ENCODE data around the gene NCAPH2.

Gene NCAPH2

DNA sequence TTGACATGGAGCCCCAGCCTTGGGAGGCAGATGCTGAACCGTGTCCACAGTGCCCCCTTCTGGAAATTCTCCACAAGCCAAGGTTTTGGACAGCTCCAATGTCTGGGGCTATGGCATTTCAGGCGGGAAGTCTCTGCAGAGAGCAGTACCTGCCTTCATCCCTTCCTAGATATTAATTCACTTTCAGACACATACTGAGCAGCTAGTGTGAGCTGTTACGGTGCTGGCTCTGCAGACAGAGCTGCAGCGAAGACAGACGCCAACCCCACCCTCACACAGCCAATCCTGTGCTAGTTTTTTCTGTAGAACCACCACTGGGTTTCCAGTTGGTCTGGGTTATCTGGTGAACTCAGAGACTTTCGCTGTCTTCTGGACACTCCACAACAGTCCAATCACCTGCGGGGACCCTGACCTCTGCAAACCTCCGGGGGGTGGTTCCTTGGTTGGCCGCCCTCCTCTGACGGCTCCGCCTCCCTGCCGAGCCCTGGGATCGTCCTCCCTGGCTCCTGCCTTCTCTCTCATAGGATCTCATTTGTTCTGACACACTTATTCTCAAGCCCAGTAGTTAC lies 9.6 kb upstream of the NCAPH2 start (continued):
- TF ChIP-seq ZNF600 (tag by site-specific recombination; IDR thresholded peaks at IDR 0.05): peak; percentile 78
- TF ChIP-seq ZNF48 (tag by site-specific recombination; IDR thresholded peaks at IDR 0.05): no peak
- no peak for TF ChIP-seq GLI2 (tag by site-specific recombination; IDR thresholded peaks at IDR 0.05; ENCODE audit: borderline replicate concordance, low read depth)
- no peak for TF ChIP-seq ZBTB1 (tag by site-specific recombination; IDR thresholded peaks at IDR 0.05)
- TF ChIP-seq ZNF670 (tag by site-specific recombination; IDR thresholded peaks at IDR 0.05; ENCODE audit: low read depth): no peak
- no peak for TF ChIP-seq ZNF658 (tag by site-specific recombination; IDR thresholded peaks at IDR 0.05)
- peak; percentile 81 for TF ChIP-seq GLIS1 (tag by site-specific recombination; IDR thresholded peaks at IDR 0.05)
- TF ChIP-seq ZNF785 (tag by site-specific recombination; IDR thresholded peaks at IDR 0.05): no peak
- no peak for TF ChIP-seq KLF16 (tag by site-specific recombination; IDR thresholded peaks at IDR 0.05)
- TF ChIP-seq, protein P1, sequence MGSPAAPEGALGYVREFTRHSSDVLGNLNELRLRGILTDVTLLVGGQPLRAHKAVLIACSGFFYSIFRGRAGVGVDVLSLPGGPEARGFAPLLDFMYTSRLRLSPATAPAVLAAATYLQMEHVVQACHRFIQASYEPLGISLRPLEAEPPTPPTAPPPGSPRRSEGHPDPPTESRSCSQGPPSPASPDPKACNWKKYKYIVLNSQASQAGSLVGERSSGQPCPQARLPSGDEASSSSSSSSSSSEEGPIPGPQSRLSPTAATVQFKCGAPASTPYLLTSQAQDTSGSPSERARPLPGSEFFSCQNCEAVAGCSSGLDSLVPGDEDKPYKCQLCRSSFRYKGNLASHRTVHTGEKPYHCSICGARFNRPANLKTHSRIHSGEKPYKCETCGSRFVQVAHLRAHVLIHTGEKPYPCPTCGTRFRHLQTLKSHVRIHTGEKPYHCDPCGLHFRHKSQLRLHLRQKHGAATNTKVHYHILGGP (tag by site-specific recombination; IDR thresholded peaks at IDR 0.05): no peak
- TF ChIP-seq KLF1 (tag by site-specific recombination; IDR thresholded peaks at IDR 0.05): peak; percentile 31; the same call in 1 of the 2 replicates
- TF ChIP-seq ZFP69B (tag by site-specific recombination; IDR thresholded peaks at IDR 0.05): no peak
- TF ChIP-seq ZNF621 (tag by site-specific recombination; IDR thresholded peaks at IDR 0.05): no peak
- TF ChIP-seq ZNF776 (tag by site-specific recombination; IDR thresholded peaks at IDR 0.05; ENCODE audit: borderline replicate concordance): no peak
- TF ChIP-seq, protein P2, sequence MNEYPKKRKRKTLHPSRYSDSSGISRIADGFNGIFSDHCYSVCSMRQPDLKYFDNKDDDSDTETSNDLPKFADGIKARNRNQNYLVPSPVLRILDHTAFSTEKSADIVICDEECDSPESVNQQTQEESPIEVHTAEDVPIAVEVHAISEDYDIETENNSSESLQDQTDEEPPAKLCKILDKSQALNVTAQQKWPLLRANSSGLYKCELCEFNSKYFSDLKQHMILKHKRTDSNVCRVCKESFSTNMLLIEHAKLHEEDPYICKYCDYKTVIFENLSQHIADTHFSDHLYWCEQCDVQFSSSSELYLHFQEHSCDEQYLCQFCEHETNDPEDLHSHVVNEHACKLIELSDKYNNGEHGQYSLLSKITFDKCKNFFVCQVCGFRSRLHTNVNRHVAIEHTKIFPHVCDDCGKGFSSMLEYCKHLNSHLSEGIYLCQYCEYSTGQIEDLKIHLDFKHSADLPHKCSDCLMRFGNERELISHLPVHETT (tag by site-specific recombination; IDR thresholded peaks at IDR 0.05): peak; percentile 51; the same call in 1 of the 2 replicates
- TF ChIP-seq ZNF366 (tag by site-specific recombination; conservative IDR thresholded peaks at IDR 0.05): 0 out of 2 replicates have a peak, but pooled peaks have one; percentile 34
- no peak for TF ChIP-seq ZNF19 (tag by site-specific recombination; IDR thresholded peaks at IDR 0.05; ENCODE audit: low read depth)
- no peak for TF ChIP-seq ZNF398 (tag by site-specific recombination; IDR thresholded peaks at IDR 0.05)
- TF ChIP-seq ZNF837 (tag by site-specific recombination; IDR thresholded peaks at IDR 0.05): no peak
- no peak for TF ChIP-seq MZF1 (tag by site-specific recombination; IDR thresholded peaks at IDR 0.05; ENCODE audit: borderline replicate concordance)
- TF ChIP-seq SP3 (tag by site-specific recombination; IDR thresholded peaks at IDR 0.05): peak; percentile 63
- TF ChIP-seq ZNF24 (tag by site-specific recombination; IDR thresholded peaks at IDR 0.05): 0 out of 2 replicates have a peak, but pooled peaks have one; percentile 48
- no peak for TF ChIP-seq ZNF704 (tag by site-specific recombination; IDR thresholded peaks at IDR 0.05)
- TF ChIP-seq, protein P3, sequence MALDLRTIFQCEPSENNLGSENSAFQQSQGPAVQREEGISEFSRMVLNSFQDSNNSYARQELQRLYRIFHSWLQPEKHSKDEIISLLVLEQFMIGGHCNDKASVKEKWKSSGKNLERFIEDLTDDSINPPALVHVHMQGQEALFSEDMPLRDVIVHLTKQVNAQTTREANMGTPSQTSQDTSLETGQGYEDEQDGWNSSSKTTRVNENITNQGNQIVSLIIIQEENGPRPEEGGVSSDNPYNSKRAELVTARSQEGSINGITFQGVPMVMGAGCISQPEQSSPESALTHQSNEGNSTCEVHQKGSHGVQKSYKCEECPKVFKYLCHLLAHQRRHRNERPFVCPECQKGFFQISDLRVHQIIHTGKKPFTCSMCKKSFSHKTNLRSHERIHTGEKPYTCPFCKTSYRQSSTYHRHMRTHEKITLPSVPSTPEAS (tag by site-specific recombination; IDR thresholded peaks at IDR 0.05): no peak
- TF ChIP-seq OSR2 (tag by site-specific recombination; IDR thresholded peaks at IDR 0.05): no peak
- TF ChIP-seq SCRT2 (tag by site-specific recombination; IDR thresholded peaks at IDR 0.05): no peak
- no peak for TF ChIP-seq ZNF791 (tag by site-specific recombination; IDR thresholded peaks at IDR 0.05)
- TF ChIP-seq, protein P4, sequence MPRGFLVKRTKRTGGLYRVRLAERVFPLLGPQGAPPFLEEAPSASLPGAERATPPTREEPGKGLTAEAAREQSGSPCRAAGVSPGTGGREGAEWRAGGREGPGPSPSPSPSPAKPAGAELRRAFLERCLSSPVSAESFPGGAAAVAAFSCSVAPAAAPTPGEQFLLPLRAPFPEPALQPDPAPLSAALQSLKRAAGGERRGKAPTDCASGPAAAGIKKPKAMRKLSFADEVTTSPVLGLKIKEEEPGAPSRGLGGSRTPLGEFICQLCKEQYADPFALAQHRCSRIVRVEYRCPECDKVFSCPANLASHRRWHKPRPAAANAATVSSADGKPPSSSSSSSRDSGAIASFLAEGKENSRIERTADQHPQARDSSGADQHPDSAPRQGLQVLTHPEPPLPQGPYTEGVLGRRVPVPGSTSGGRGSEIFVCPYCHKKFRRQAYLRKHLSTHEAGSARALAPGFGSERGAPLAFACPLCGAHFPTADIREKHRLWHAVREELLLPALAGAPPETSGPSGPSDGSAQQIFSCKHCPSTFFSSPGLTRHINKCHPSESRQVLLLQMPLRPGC (tag by site-specific recombination; IDR thresholded peaks at IDR 0.05): no peak
- TF ChIP-seq ZNF10 (tag by site-specific recombination; IDR thresholded peaks at IDR 0.05): no peak
- peak; percentile 40; the same call in 1 of the 2 replicates for TF ChIP-seq ZIC2 (tag by site-specific recombination; IDR thresholded peaks at IDR 0.05)
- TF ChIP-seq AEBP2 (tag by site-specific recombination; IDR thresholded peaks at IDR 0.05; ENCODE audit: borderline replicate concordance): no peak
